Calu3 (cell line): Measurements from ENCODE around the gene SLC6A17. TPM values are rescaled to one million over a fixed set of nuclear protein-coding genes. Genes with fewer than 3 reads are reported as not detected.
A peak's percentile ranks its signal among the peaks of the same experiment; 100 is the strongest.

Source experiments
- BruUV-seq: library from RNA; stranded (reverse); fragments of 400-500 nt; replicated peaks from 2 replicates; lab custom pipeline; 2021; lab: Mats Ljungman, UMichigan
- CTCF ChIA-PET: fragments of 300-600 bp; sonication (Branson Sonifier 250); formaldehyde crosslinking; loops from one replicate; lab custom pipeline; 2022; ENCODE audit warnings: antibody characterized with exemption; lab: Charles Lee
- DNase-seq: peaks from one replicate; pipeline ENCODE4 v3.0.0; 2022
- H3K27ac Mint-ChIP-seq: one replicate; pipeline ENCODE4 v1.8.0; 2022; ENCODE audit warnings: mixed read lengths; ENCODE audit not compliant: unreplicated experiment
- H3K27me3 Mint-ChIP-seq: one replicate; pipeline ENCODE4 v1.8.0; 2022; ENCODE audit warnings: mixed read lengths; ENCODE audit not compliant: unreplicated experiment
- H3K36me3 Mint-ChIP-seq: one replicate; pipeline ENCODE4 v1.8.0; 2022; ENCODE audit warnings: mild to moderate bottlenecking, moderate library complexity, mixed read lengths; ENCODE audit not compliant: insufficient read depth, unreplicated experiment
- H3K4me1 Mint-ChIP-seq: one replicate; pipeline ENCODE4 v1.8.0; 2022; ENCODE audit warnings: mild to moderate bottlenecking, low read depth, mixed read lengths; ENCODE audit not compliant: unreplicated experiment
- H3K4me3 Mint-ChIP-seq: one replicate; pipeline ENCODE4 v1.8.0; 2022; ENCODE audit warnings: mild to moderate bottlenecking, low read depth, moderate library complexity, mixed read lengths; ENCODE audit not compliant: unreplicated experiment
- H3K9me3 Mint-ChIP-seq: one replicate; pipeline ENCODE4 v1.8.0; 2022; ENCODE audit warnings: low read depth, mixed read lengths; ENCODE audit not compliant: unreplicated experiment
- intact Hi-C: fragments of 100-400 bp; cut with micrococcal nuclease; formaldehyde crosslinking; loops from one replicate; pipeline ENCODE4 v1.10.0; 2022; ENCODE audit not compliant: unreplicated experiment
- total RNA-seq: library from RNA; stranded (reverse); gene quantifications from 2 replicates; pipeline ENCODE4 v1.2.3, GENCODE V29; 2022
- TF ChIP-seq, protein P1 (sequence below): fragments of 200-600 bp; IDR thresholded peaks from one replicate; pipeline ENCODE4 v1.8.0; 2022; ENCODE audit warnings: antibody characterized with exemption; ENCODE audit not compliant: unreplicated experiment

Gene SLC6A17
- total RNA-seq, 1 experiment from 2014 or later: 0.24 TPM

DNA sequence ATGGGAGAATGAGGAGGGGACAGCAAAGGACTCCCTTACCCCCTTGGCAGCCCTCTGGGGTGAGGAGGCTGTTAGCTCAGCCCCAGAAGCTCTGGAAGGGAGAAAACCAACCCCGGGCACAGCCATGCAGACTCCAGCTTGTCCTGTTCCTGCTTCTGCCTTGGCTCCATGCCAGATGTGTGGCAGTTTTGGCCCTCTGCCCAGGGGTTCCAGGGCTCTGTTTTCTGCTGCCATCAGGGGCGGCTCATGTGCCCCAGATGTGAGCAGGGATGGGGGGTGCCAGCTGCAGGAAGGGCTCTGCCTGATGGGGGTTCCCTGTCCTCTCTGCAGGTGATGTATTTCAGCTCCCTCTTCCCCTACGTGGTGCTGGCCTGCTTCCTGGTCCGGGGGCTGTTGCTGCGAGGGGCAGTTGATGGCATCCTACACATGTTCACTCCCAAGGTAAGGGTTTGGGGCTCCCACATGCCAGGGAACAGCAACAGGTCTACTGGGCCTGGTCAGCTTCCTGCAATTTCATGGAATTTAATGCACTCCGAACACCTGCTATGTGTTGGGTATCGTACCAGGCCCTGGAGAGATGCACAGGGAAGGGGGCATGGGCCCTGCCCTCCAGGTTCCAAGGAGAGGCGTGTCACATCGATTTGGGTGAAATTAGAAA lies 26.1 kb downstream of the SLC6A17 start:
- Mint-ChIP-seq H3K36me3 (no peaks in the 10 kb centered on the region), H3K27ac (peak overlapping the region; percentile 47), H3K9me3 (no peaks in the 10 kb centered on the region), H3K4me3 (no peak overlapping the region), H3K4me1 (peaks cover 11% of the 10 kb centered on the region), H3K27me3 (peaks cover 40% of the 10 kb centered on the region)
- peak; percentile 70 for DNase-seq
- TF ChIP-seq, protein P1, sequence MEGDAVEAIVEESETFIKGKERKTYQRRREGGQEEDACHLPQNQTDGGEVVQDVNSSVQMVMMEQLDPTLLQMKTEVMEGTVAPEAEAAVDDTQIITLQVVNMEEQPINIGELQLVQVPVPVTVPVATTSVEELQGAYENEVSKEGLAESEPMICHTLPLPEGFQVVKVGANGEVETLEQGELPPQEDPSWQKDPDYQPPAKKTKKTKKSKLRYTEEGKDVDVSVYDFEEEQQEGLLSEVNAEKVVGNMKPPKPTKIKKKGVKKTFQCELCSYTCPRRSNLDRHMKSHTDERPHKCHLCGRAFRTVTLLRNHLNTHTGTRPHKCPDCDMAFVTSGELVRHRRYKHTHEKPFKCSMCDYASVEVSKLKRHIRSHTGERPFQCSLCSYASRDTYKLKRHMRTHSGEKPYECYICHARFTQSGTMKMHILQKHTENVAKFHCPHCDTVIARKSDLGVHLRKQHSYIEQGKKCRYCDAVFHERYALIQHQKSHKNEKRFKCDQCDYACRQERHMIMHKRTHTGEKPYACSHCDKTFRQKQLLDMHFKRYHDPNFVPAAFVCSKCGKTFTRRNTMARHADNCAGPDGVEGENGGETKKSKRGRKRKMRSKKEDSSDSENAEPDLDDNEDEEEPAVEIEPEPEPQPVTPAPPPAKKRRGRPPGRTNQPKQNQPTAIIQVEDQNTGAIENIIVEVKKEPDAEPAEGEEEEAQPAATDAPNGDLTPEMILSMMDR: no peak
- CTCF ChIA-PET: interaction anchor here (1.2 kb wide), 2 partner anchors 20 to 26 kb away, joined by 4 to 5 read pairs; no protein-coding TSS in a partner anchor
- BruUV-seq: no TSS peak
- intact Hi-C loops: no loop called here

- intact Hi-C loops: no loop called here
- no peaks in the 10 kb centered on the region for H3K9me3 Mint-ChIP-seq
- H3K36me3 Mint-ChIP-seq: no peaks in the 10 kb centered on the region
- H3K27me3 Mint-ChIP-seq: peaks cover 26% of the 10 kb centered on the region
- no peak overlapping the region for H3K4me3 Mint-ChIP-seq
- TF ChIP-seq, protein P1: no peak
- no peak overlapping the region for H3K27ac Mint-ChIP-seq
- DNase-seq: no peak
- peaks cover 11% of the 10 kb centered on the region for H3K4me1 Mint-ChIP-seq
- BruUV-seq: no TSS peak
- CTCF ChIA-PET: no interaction called here
These were observed 27.5 kb downstream of the SLC6A17 start for GRCh38 chr1:110177775-110178174.

DNA sequence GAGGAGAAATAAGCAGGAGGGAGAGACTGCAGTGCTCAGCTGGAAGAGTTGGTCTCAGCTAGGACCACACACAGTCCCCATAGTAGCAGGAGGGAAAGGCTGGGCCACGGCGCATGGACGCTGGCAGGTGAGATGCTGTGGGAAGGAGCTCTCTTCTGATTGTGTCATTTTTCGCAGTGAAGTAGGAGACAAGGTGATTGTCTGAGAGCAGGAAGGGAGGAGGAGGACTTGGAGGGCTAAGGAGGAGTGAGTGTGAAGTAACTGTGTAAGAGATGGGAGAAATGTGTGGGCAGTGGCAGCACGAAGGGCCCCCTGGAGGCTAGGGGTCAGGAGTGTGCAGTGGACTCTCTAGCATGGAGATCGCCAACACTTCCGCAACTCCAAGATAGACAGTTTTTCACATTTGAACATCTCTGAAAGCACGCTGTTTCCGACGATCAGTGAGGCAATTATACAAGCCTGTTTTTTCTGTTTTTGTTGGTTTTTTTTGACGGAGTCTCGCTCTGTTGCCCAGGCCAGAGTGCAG lies 33.4 kb downstream of the SLC6A17 start:
- Mint-ChIP-seq H3K9me3 (no peaks in the 10 kb centered on the region), H3K27me3 (peaks cover 21% of the 10 kb centered on the region), H3K36me3 (no peaks in the 10 kb centered on the region), H3K4me3 (no peak overlapping the region), H3K27ac (no peak overlapping the region), H3K4me1 (no peaks in the 10 kb centered on the region)
- intact Hi-C loops: no loop called here
- no peak for DNase-seq
- no TSS peak for BruUV-seq
- TF ChIP-seq, protein P1: no peak
- CTCF ChIA-PET: no interaction called here

DNA sequence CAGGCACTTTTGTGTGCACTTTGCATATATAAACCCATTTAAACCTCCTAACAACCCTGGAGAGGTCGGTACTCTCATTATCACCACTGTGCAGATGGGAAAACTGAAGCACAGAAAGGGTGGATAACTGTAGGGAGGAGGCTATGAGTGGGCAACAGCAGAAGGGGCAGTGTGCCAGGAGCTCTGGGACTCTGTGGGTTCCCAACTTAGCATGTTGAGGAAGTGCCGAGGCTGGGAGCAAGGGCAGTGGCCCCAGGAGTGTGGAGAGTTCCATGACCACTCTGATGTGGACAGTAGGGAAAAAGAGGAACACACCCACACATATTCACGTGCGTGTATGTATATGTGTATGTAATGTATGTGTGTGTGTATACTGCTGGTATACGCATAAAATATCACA lies 34.2 kb downstream of the SLC6A17 start:
- Mint-ChIP-seq H3K27me3 (peaks cover 28% of the 10 kb centered on the region), H3K27ac (no peak overlapping the region), H3K9me3 (no peaks in the 10 kb centered on the region), H3K4me3 (no peak overlapping the region), H3K36me3 (no peaks in the 10 kb centered on the region), H3K4me1 (no peaks in the 10 kb centered on the region)
- TF ChIP-seq, protein P1: no peak
- DNase-seq: no peak
- intact Hi-C loops: no loop called here
- no TSS peak for BruUV-seq
- CTCF ChIA-PET: no interaction called here
